Measurements from ENCODE around the gene EXOC3. TPM values are rescaled to one million over a fixed set of nuclear protein-coding genes. Genes with fewer than 3 reads are reported as not detected.

The EXOC3 gene
- total RNA-seq, 1 donor from 2014 or later, result 55.4 TPM

- Mint-ChIP-seq H3K4me3 (ENCODE audit: unreplicated experiment) (no peak overlapping the region), H3K4me1 (ENCODE audit: low read depth, unreplicated experiment) (no peaks in the 10 kb centered on the region), H3K27me3 (ENCODE audit: unreplicated experiment) (peaks cover 3% of the 10 kb centered on the region), H3K9me3 (ENCODE audit: unreplicated experiment) (no peaks in the 10 kb centered on the region), H3K27ac (ENCODE audit: unreplicated experiment) (no peak overlapping the region), H3K36me3 (ENCODE audit: unreplicated experiment) (no peaks in the 10 kb centered on the region)
- no peak for DNase-seq
- no peak for TF ChIP-seq CTCF (IDR thresholded peaks at IDR 0.05; ENCODE audit: partially characterized antibody, unreplicated experiment)
Measured at GRCh38 chr5:482506-482905, 39.5 kb downstream of the EXOC3 start.

- H3K4me3 Mint-ChIP-seq (ENCODE audit: unreplicated experiment), result no peak overlapping the region
- no peaks in the 10 kb centered on the region for H3K9me3 Mint-ChIP-seq (ENCODE audit: unreplicated experiment)
- no peaks in the 10 kb centered on the region for H3K36me3 Mint-ChIP-seq (ENCODE audit: unreplicated experiment)
- H3K27me3 Mint-ChIP-seq (ENCODE audit: unreplicated experiment), result peaks cover 2% of the 10 kb centered on the region
- no peak for DNase-seq
- H3K27ac Mint-ChIP-seq (ENCODE audit: unreplicated experiment), result no peak overlapping the region
- no peak for TF ChIP-seq CTCF (IDR thresholded peaks at IDR 0.05; ENCODE audit: partially characterized antibody, unreplicated experiment)
- H3K4me1 Mint-ChIP-seq (ENCODE audit: low read depth, unreplicated experiment), result no peaks in the 10 kb centered on the region
Measured at GRCh38 chr5:483011-483410, 40.0 kb downstream of the EXOC3 start.

- Mint-ChIP-seq H3K4me3 (ENCODE audit: unreplicated experiment) (no peak overlapping the region), H3K27me3 (ENCODE audit: unreplicated experiment) (peaks cover 3% of the 10 kb centered on the region), H3K4me1 (ENCODE audit: low read depth, unreplicated experiment) (no peaks in the 10 kb centered on the region), H3K27ac (ENCODE audit: unreplicated experiment) (no peak overlapping the region), H3K9me3 (ENCODE audit: unreplicated experiment) (no peaks in the 10 kb centered on the region), H3K36me3 (ENCODE audit: unreplicated experiment) (no peaks in the 10 kb centered on the region)
- DNase-seq, result no peak
- TF ChIP-seq CTCF (IDR thresholded peaks at IDR 0.05; ENCODE audit: partially characterized antibody, unreplicated experiment), result no peak
Measured at GRCh38 chr5:483434-484140, 40.6 kb downstream of the EXOC3 start.

DNA sequence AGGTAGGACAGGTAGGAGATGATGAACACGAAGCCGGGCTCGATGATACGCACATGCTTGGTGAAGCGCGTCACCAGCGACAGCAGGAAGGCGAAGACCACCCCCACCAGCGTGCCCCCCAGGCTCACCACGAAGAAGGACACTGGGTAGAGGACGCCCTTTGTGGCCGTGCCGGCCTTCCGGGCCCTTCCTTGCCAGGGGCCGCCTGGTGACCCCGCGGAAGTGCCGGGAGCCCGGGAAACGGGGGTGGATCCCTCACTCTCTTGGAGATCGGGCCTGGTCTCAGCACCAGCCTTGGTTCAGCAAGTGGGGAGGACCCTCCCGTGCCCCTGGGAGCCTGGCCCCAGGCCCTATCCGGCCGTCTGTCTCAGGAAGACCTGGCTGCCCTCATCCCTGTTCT lies 41.6 kb downstream of the EXOC3 start:
- Mint-ChIP-seq H3K4me3 (ENCODE audit: unreplicated experiment) (no peak overlapping the region), H3K27me3 (ENCODE audit: unreplicated experiment) (peaks cover 3% of the 10 kb centered on the region), H3K27ac (ENCODE audit: unreplicated experiment) (no peak overlapping the region), H3K36me3 (ENCODE audit: unreplicated experiment) (no peaks in the 10 kb centered on the region), H3K9me3 (ENCODE audit: unreplicated experiment) (no peaks in the 10 kb centered on the region), H3K4me1 (ENCODE audit: low read depth, unreplicated experiment) (no peaks in the 10 kb centered on the region)
- TF ChIP-seq CTCF (IDR thresholded peaks at IDR 0.05; ENCODE audit: partially characterized antibody, unreplicated experiment), result no peak
- no peak for DNase-seq

GRCh38 chr5:485113-485945 lies 42.4 kb downstream of the EXOC3 start:
- DNase-seq, result no peak
- no peak for TF ChIP-seq CTCF (IDR thresholded peaks at IDR 0.05; ENCODE audit: partially characterized antibody, unreplicated experiment)
- H3K27me3 Mint-ChIP-seq (ENCODE audit: unreplicated experiment), result peaks cover 3% of the 10 kb centered on the region
- H3K36me3 Mint-ChIP-seq (ENCODE audit: unreplicated experiment), result no peaks in the 10 kb centered on the region
- no peaks in the 10 kb centered on the region for H3K4me1 Mint-ChIP-seq (ENCODE audit: low read depth, unreplicated experiment)
- H3K27ac Mint-ChIP-seq (ENCODE audit: unreplicated experiment), result no peak overlapping the region
- no peaks in the 10 kb centered on the region for H3K9me3 Mint-ChIP-seq (ENCODE audit: unreplicated experiment)
- H3K4me3 Mint-ChIP-seq (ENCODE audit: unreplicated experiment), result no peak overlapping the region
